ENCODE data around the gene CCL28. TPM values are rescaled to one million over a fixed set of nuclear protein-coding genes. Genes with fewer than 3 reads are reported as not detected.

CCL28 gene
- total RNA-seq, 1 donor from 2014 or later: 0.46 TPM

- H3K4me3 Mint-ChIP-seq (ENCODE audit: unreplicated experiment): no peak overlapping the region
- no peak for TF ChIP-seq CTCF (IDR thresholded peaks at IDR 0.05; ENCODE audit: unreplicated experiment)
- peaks cover 5% of the 10 kb centered on the region for H3K27me3 Mint-ChIP-seq (ENCODE audit: unreplicated experiment)
- no peak overlapping the region for H3K27ac Mint-ChIP-seq (ENCODE audit: unreplicated experiment)
- H3K36me3 Mint-ChIP-seq (ENCODE audit: low read depth, unreplicated experiment): no peaks in the 10 kb centered on the region
- no peak for DNase-seq (ENCODE audit: low spot score)
- H3K4me1 Mint-ChIP-seq (ENCODE audit: unreplicated experiment): no peaks in the 10 kb centered on the region
- H3K9me3 Mint-ChIP-seq (ENCODE audit: unreplicated experiment): peaks cover 5% of the 10 kb centered on the region
Observed at GRCh38 chr5:43400082-43400481, 12.1 kb downstream of the CCL28 start.

- no peaks in the 10 kb centered on the region for H3K4me1 Mint-ChIP-seq (ENCODE audit: unreplicated experiment)
- H3K4me3 Mint-ChIP-seq (ENCODE audit: unreplicated experiment): peak overlapping the region; percentile 65
- no peaks in the 10 kb centered on the region for H3K9me3 Mint-ChIP-seq (ENCODE audit: unreplicated experiment)
- no peak for TF ChIP-seq CTCF (IDR thresholded peaks at IDR 0.05; ENCODE audit: unreplicated experiment)
- peak; percentile 18 for DNase-seq (ENCODE audit: low spot score)
- H3K27me3 Mint-ChIP-seq (ENCODE audit: unreplicated experiment): peaks cover 5% of the 10 kb centered on the region
- no peaks in the 10 kb centered on the region for H3K36me3 Mint-ChIP-seq (ENCODE audit: low read depth, unreplicated experiment)
- no peak overlapping the region for H3K27ac Mint-ChIP-seq (ENCODE audit: unreplicated experiment)
Observed at GRCh38 chr5:43396762-43397304, 15.4 kb downstream of the CCL28 start.

GRCh38 chr5:43390471-43390870 is 21.7 kb downstream of the CCL28 start:
- Mint-ChIP-seq H3K36me3 (ENCODE audit: low read depth, unreplicated experiment) (no peaks in the 10 kb centered on the region), H3K27ac (ENCODE audit: unreplicated experiment) (no peak overlapping the region), H3K27me3 (ENCODE audit: unreplicated experiment) (no peaks in the 10 kb centered on the region), H3K4me1 (ENCODE audit: unreplicated experiment) (no peaks in the 10 kb centered on the region), H3K4me3 (ENCODE audit: unreplicated experiment) (no peak overlapping the region), H3K9me3 (ENCODE audit: unreplicated experiment) (no peaks in the 10 kb centered on the region)
- no peak for TF ChIP-seq CTCF (IDR thresholded peaks at IDR 0.05; ENCODE audit: unreplicated experiment)
- no peak for DNase-seq (ENCODE audit: low spot score)

GRCh38 chr5:43389679-43390329 is 22.4 kb downstream of the CCL28 start:
- no peak overlapping the region for H3K4me3 Mint-ChIP-seq (ENCODE audit: unreplicated experiment)
- peak; percentile 62 for DNase-seq (ENCODE audit: low spot score)
- TF ChIP-seq CTCF (IDR thresholded peaks at IDR 0.05; ENCODE audit: unreplicated experiment): peak; percentile 77
- H3K27me3 Mint-ChIP-seq (ENCODE audit: unreplicated experiment): no peaks in the 10 kb centered on the region
- no peak overlapping the region for H3K27ac Mint-ChIP-seq (ENCODE audit: unreplicated experiment)
- no peaks in the 10 kb centered on the region for H3K36me3 Mint-ChIP-seq (ENCODE audit: low read depth, unreplicated experiment)
- H3K4me1 Mint-ChIP-seq (ENCODE audit: unreplicated experiment): no peaks in the 10 kb centered on the region
- H3K9me3 Mint-ChIP-seq (ENCODE audit: unreplicated experiment): no peaks in the 10 kb centered on the region

GRCh38 chr5:43386960-43387362 is 25.2 kb downstream of the CCL28 start:
- no peaks in the 10 kb centered on the region for H3K36me3 Mint-ChIP-seq (ENCODE audit: low read depth, unreplicated experiment)
- no peaks in the 10 kb centered on the region for H3K9me3 Mint-ChIP-seq (ENCODE audit: unreplicated experiment)
- H3K27me3 Mint-ChIP-seq (ENCODE audit: unreplicated experiment): no peaks in the 10 kb centered on the region
- DNase-seq (ENCODE audit: low spot score): no peak
- no peaks in the 10 kb centered on the region for H3K4me1 Mint-ChIP-seq (ENCODE audit: unreplicated experiment)
- TF ChIP-seq CTCF (IDR thresholded peaks at IDR 0.05; ENCODE audit: unreplicated experiment): no peak
- no peak overlapping the region for H3K27ac Mint-ChIP-seq (ENCODE audit: unreplicated experiment)
- no peak overlapping the region for H3K4me3 Mint-ChIP-seq (ENCODE audit: unreplicated experiment)
